Neuron (in vitro differentiated cells): ENCODE data around the gene PRPF6.
"Not testable (repeated sequence)": the region's sequence is repeated elsewhere in the genome, so short reads cannot be mapped to it uniquely, and the experiment has no call there.

Source experiments
- H2AFZ ChIP-seq: one replicate; pipeline ENCODE4 v1.6.1; 2013; ENCODE audit warnings: low read depth, mild to moderate bottlenecking, inconsistent platforms, low read length, moderate library complexity
- H3K27me3 ChIP-seq: one replicate; pipeline ENCODE4 v1.6.1; 2013; ENCODE audit warnings: low read length; ENCODE audit not compliant: insufficient read depth
- H3K36me3 ChIP-seq: one replicate; pipeline ENCODE4 v1.6.1; 2013; ENCODE audit warnings: low read length; ENCODE audit not compliant: insufficient read depth
- H3K4me1 ChIP-seq: one replicate; pipeline ENCODE4 v1.6.1; 2013; ENCODE audit warnings: low read length; ENCODE audit not compliant: insufficient read depth
- H3K4me3 ChIP-seq: 2 replicates; pipeline ENCODE4 v1.5.1; 2013; ENCODE audit warnings: mild to moderate bottlenecking, low read length, moderate library complexity
- H3K9me3 ChIP-seq: one replicate; pipeline ENCODE4 v1.6.1; 2013; ENCODE audit warnings: low read length

Gene PRPF6

GRCh38 chr20:63968928-63969760, 11.8 kb upstream of the PRPF6 start:
- no peak overlapping the region for H2AFZ ChIP-seq
- H3K9me3 ChIP-seq, result no peaks in the 10 kb centered on the region
- peaks cover 12% of the 10 kb centered on the region for H3K4me1 ChIP-seq
- peaks cover 18% of the 10 kb centered on the region for H3K36me3 ChIP-seq
- H3K4me3 ChIP-seq, result peak overlapping the region; percentile 69
- H3K27me3 ChIP-seq, result no peaks in the 10 kb centered on the region

- Histone ChIP-seq H2AFZ (peak within 1 kb of the TSS; percentile 13), H3K4me1 (peaks cover 12% of the 10 kb centered on the region), H3K36me3 (peaks cover 18% of the 10 kb centered on the region), H3K9me3 (no peaks in the 10 kb centered on the region), H3K27me3 (no peaks in the 10 kb centered on the region), H3K4me3 (peak within 1 kb of the TSS; percentile 69)
These were observed 10.9 kb upstream of the PRPF6 start, which contains the start of gene ZNF512B for GRCh38 chr20:63969838-63970713. TSS of gene ZNF512B (minus strand) at chr20:63969930. CDS start at chr20:63967950, 1,980 bp downstream.

- H3K4me3 ChIP-seq, result no peak overlapping the region
- no peak overlapping the region for H2AFZ ChIP-seq
- peaks cover 18% of the 10 kb centered on the region for H3K36me3 ChIP-seq
- H3K27me3 ChIP-seq, result no peaks in the 10 kb centered on the region
- H3K4me1 ChIP-seq, result peaks cover 12% of the 10 kb centered on the region
- no peaks in the 10 kb centered on the region for H3K9me3 ChIP-seq
These were observed 10.1 kb upstream of the PRPF6 start for GRCh38 chr20:63970714-63971431.

GRCh38 chr20:63971960-63972311, 9.0 kb upstream of the PRPF6 start:
- H3K4me3 ChIP-seq, H3K36me3 ChIP-seq: not testable (repeated sequence)

GRCh38 chr20:63972312-63973159, 8.4 kb upstream of the PRPF6 start:
- H3K4me3 ChIP-seq, result no peak overlapping the region

More at GRCh38 chr20:63971960-63972311, 9.0 kb upstream of the PRPF6 start:
- not testable (repeated sequence) for H2AFZ ChIP-seq, H3K9me3 ChIP-seq, H3K27me3 ChIP-seq
- peaks cover 12% of the 10 kb centered on the region for H3K4me1 ChIP-seq

GRCh38 chr20:63973160-63973479, 7.8 kb upstream of the PRPF6 start:
- no peak overlapping the region for H3K4me3 ChIP-seq
- no peaks in the 10 kb centered on the region for H3K9me3 ChIP-seq
- no peaks in the 10 kb centered on the region for H3K27me3 ChIP-seq
- H3K4me1 ChIP-seq, result peaks cover 12% of the 10 kb centered on the region
- H3K36me3 ChIP-seq, result no peaks in the 10 kb centered on the region
- no peak overlapping the region for H2AFZ ChIP-seq

More at GRCh38 chr20:63972312-63973159, 8.4 kb upstream of the PRPF6 start:
- Histone ChIP-seq H3K4me1 (peaks cover 12% of the 10 kb centered on the region), H3K9me3 (no peaks in the 10 kb centered on the region), H2AFZ (no peak overlapping the region), H3K36me3 (peaks cover 2% of the 10 kb centered on the region), H3K27me3 (no peaks in the 10 kb centered on the region)

- Histone ChIP-seq H3K27me3 (no peaks in the 10 kb centered on the region), H2AFZ (peak overlapping the region; percentile 12), H3K9me3 (no peaks in the 10 kb centered on the region), H3K36me3 (no peaks in the 10 kb centered on the region), H3K4me3 (no peak overlapping the region), H3K4me1 (peaks cover 8% of the 10 kb centered on the region)
These were observed 7.1 kb upstream of the PRPF6 start for GRCh38 chr20:63973636-63974401.

- Histone ChIP-seq H3K9me3 (no peaks in the 10 kb centered on the region), H3K4me1 (peaks cover 5% of the 10 kb centered on the region), H3K27me3 (no peaks in the 10 kb centered on the region), H3K36me3 (no peaks in the 10 kb centered on the region), H2AFZ (no peak overlapping the region), H3K4me3 (no peak overlapping the region)
These were observed 6.3 kb upstream of the PRPF6 start for GRCh38 chr20:63974402-63975200.

GRCh38 chr20:63976511-63976910, 4.4 kb upstream of the PRPF6 start:
- H3K36me3 ChIP-seq, H3K9me3 ChIP-seq, H3K27me3 ChIP-seq, H3K4me3 ChIP-seq, H2AFZ ChIP-seq: not testable (repeated sequence)
- H3K4me1 ChIP-seq, result peaks cover 11% of the 10 kb centered on the region

- Histone ChIP-seq H3K4me3 (no peak overlapping the region), H3K36me3 (no peaks in the 10 kb centered on the region), H3K27me3 (no peaks in the 10 kb centered on the region), H3K9me3 (no peaks in the 10 kb centered on the region), H2AFZ (no peak overlapping the region), H3K4me1 (peaks cover 17% of the 10 kb centered on the region)
These were observed 3.8 kb upstream of the PRPF6 start for GRCh38 chr20:63976980-63977738.
